Measurements from ENCODE around the gene ICAM2. TPM values are rescaled to one million over a fixed set of nuclear protein-coding genes. Genes with fewer than 3 reads are reported as not detected.
"Not testable (repeated sequence)": the region's sequence is repeated elsewhere in the genome, so short reads cannot be mapped to it uniquely, and the experiment has no call there.

ICAM2 gene
- total RNA-seq, 1 experiment from 2014 or later = 4.4 TPM

- Histone ChIP-seq H3K27ac (ENCODE audit: low read length) (no peak overlapping the region), H3K27me3 (ENCODE audit: low read length) (no peaks in the 10 kb centered on the region), H4K20me1 (ENCODE audit: insufficient read depth, low read depth, low read length) (no peaks in the 10 kb centered on the region), H2AFZ (ENCODE audit: low read length) (no peak overlapping the region), H3K4me3 (ENCODE audit: low read length) (no peak overlapping the region), H3K36me3 (ENCODE audit: insufficient read depth, low read length) (no peaks in the 10 kb centered on the region), H3K9me2 (replicated peaks; ENCODE audit: insufficient read depth, low read length) (no peaks in the 10 kb centered on the region), H3K4me1 (ENCODE audit: low read length) (peaks cover 10% of the 10 kb centered on the region), H3K79me2 (ENCODE audit: low read length) (no peaks in the 10 kb centered on the region), H3K4me2 (ENCODE audit: low read depth, low read length, poor library complexity, severe bottlenecking) (no peak overlapping the region), H3K9ac (ENCODE audit: low read length) (no peak overlapping the region), H3K9me3 (ENCODE audit: low read length) (no peaks in the 10 kb centered on the region)
- DNase-seq = no peak
Observed at GRCh38 chr17:64015447-64015846, 5.0 kb downstream of the ICAM2 start.

GRCh38 chr17:64009571-64010402, 10.6 kb downstream of the ICAM2 start:
- Histone ChIP-seq H2AFZ (ENCODE audit: low read length) (no peak overlapping the region), H3K4me3 (ENCODE audit: low read length) (no peak overlapping the region), H4K20me1 (ENCODE audit: insufficient read depth, low read depth, low read length) (no peaks in the 10 kb centered on the region), H3K9ac (ENCODE audit: low read length) (no peak overlapping the region), H3K4me1 (ENCODE audit: low read length) (no peaks in the 10 kb centered on the region), H3K27me3 (ENCODE audit: low read length) (no peaks in the 10 kb centered on the region), H3K79me2 (ENCODE audit: low read length) (no peaks in the 10 kb centered on the region), H3K27ac (ENCODE audit: low read length) (no peak overlapping the region), H3K4me2 (ENCODE audit: low read depth, low read length, poor library complexity, severe bottlenecking) (no peak overlapping the region), H3K36me3 (ENCODE audit: insufficient read depth, low read length) (no peaks in the 10 kb centered on the region), H3K9me2 (replicated peaks; ENCODE audit: insufficient read depth, low read length) (no peaks in the 10 kb centered on the region), H3K9me3 (ENCODE audit: low read length) (no peaks in the 10 kb centered on the region)
- DNase-seq = no peak

- H3K4me2 ChIP-seq (ENCODE audit: low read depth, low read length, poor library complexity, severe bottlenecking) = no peak overlapping the region
- H3K4me1 ChIP-seq (ENCODE audit: low read length) = no peaks in the 10 kb centered on the region
Observed at GRCh38 chr17:64008830-64009229, 11.6 kb downstream of the ICAM2 start.

GRCh38 chr17:64008346-64008745, 12.1 kb downstream of the ICAM2 start:
- no peak overlapping the region for H3K4me3 ChIP-seq (ENCODE audit: low read length)
- H3K4me2 ChIP-seq (ENCODE audit: low read depth, low read length, poor library complexity, severe bottlenecking) = no peak overlapping the region
- DNase-seq = no peak
- no peaks in the 10 kb centered on the region for H4K20me1 ChIP-seq (ENCODE audit: insufficient read depth, low read depth, low read length)
- H3K9me2 ChIP-seq (replicated peaks; ENCODE audit: insufficient read depth, low read length) = no peaks in the 10 kb centered on the region
- H3K4me1 ChIP-seq (ENCODE audit: low read length) = no peaks in the 10 kb centered on the region
- no peaks in the 10 kb centered on the region for H3K27me3 ChIP-seq (ENCODE audit: low read length)
- H3K9me3 ChIP-seq (ENCODE audit: low read length) = no peaks in the 10 kb centered on the region
- H3K9ac ChIP-seq (ENCODE audit: low read length) = no peak overlapping the region
- H3K36me3 ChIP-seq (ENCODE audit: insufficient read depth, low read length) = no peaks in the 10 kb centered on the region
- no peaks in the 10 kb centered on the region for H3K79me2 ChIP-seq (ENCODE audit: low read length)
- no peak overlapping the region for H2AFZ ChIP-seq (ENCODE audit: low read length)
- H3K27ac ChIP-seq (ENCODE audit: low read length) = no peak overlapping the region

More at GRCh38 chr17:64008830-64009229, 11.6 kb downstream of the ICAM2 start:
- Histone ChIP-seq H3K9ac (ENCODE audit: low read length) (no peak overlapping the region), H3K4me3 (ENCODE audit: low read length) (no peak overlapping the region), H3K36me3 (ENCODE audit: insufficient read depth, low read length) (no peaks in the 10 kb centered on the region), H2AFZ (ENCODE audit: low read length) (no peak overlapping the region), H3K79me2 (ENCODE audit: low read length) (no peaks in the 10 kb centered on the region), H3K27ac (ENCODE audit: low read length) (no peak overlapping the region), H3K9me3 (ENCODE audit: low read length) (no peaks in the 10 kb centered on the region), H3K9me2 (replicated peaks; ENCODE audit: insufficient read depth, low read length) (no peaks in the 10 kb centered on the region), H4K20me1 (ENCODE audit: insufficient read depth, low read depth, low read length) (no peaks in the 10 kb centered on the region), H3K27me3 (ENCODE audit: low read length) (no peaks in the 10 kb centered on the region)
- DNase-seq = no peak

- no peaks in the 10 kb centered on the region for H3K9me3 ChIP-seq (ENCODE audit: low read length)
- H3K9ac ChIP-seq (ENCODE audit: low read length) = no peak overlapping the region
- no peak overlapping the region for H3K4me2 ChIP-seq (ENCODE audit: low read depth, low read length, poor library complexity, severe bottlenecking)
- no peaks in the 10 kb centered on the region for H3K79me2 ChIP-seq (ENCODE audit: low read length)
- H3K4me1 ChIP-seq (ENCODE audit: low read length) = no peaks in the 10 kb centered on the region
- no peak for DNase-seq
- H3K9me2 ChIP-seq (replicated peaks; ENCODE audit: insufficient read depth, low read length) = no peaks in the 10 kb centered on the region
- no peak overlapping the region for H3K4me3 ChIP-seq (ENCODE audit: low read length)
- H3K36me3 ChIP-seq (ENCODE audit: insufficient read depth, low read length) = no peaks in the 10 kb centered on the region
- H2AFZ ChIP-seq (ENCODE audit: low read length) = no peak overlapping the region
- H3K27me3 ChIP-seq (ENCODE audit: low read length) = no peaks in the 10 kb centered on the region
- H3K27ac ChIP-seq (ENCODE audit: low read length) = no peak overlapping the region
- H4K20me1 ChIP-seq (ENCODE audit: insufficient read depth, low read depth, low read length) = no peaks in the 10 kb centered on the region
Observed at GRCh38 chr17:64007838-64008282, 12.6 kb downstream of the ICAM2 start.

GRCh38 chr17:64007089-64007837, 13.2 kb downstream of the ICAM2 start:
- not testable (repeated sequence) for H3K27me3 ChIP-seq (ENCODE audit: low read length); H2AFZ ChIP-seq (ENCODE audit: low read length); H3K4me2 ChIP-seq (ENCODE audit: low read depth, low read length, poor library complexity, severe bottlenecking); H3K9ac ChIP-seq (ENCODE audit: low read length); H3K4me3 ChIP-seq (ENCODE audit: low read length); H3K9me3 ChIP-seq (ENCODE audit: low read length); H3K27ac ChIP-seq (ENCODE audit: low read length); H4K20me1 ChIP-seq (ENCODE audit: insufficient read depth, low read depth, low read length); H3K9me2 ChIP-seq (replicated peaks; ENCODE audit: insufficient read depth, low read length); DNase-seq; H3K4me1 ChIP-seq (ENCODE audit: low read length); H3K36me3 ChIP-seq (ENCODE audit: insufficient read depth, low read length); H3K79me2 ChIP-seq (ENCODE audit: low read length)

- Histone ChIP-seq H3K27me3 (ENCODE audit: low read length) (no peaks in the 10 kb centered on the region), H3K9ac (ENCODE audit: low read length) (no peak overlapping the region), H2AFZ (ENCODE audit: low read length) (no peak overlapping the region)
Observed at GRCh38 chr17:64006361-64007088, 13.9 kb downstream of the ICAM2 start.

GRCh38 chr17:64005734-64006167, 14.7 kb downstream of the ICAM2 start:
- Histone ChIP-seq H3K9ac (ENCODE audit: low read length) (no peak overlapping the region), H3K9me3 (ENCODE audit: low read length) (no peaks in the 10 kb centered on the region), H3K9me2 (replicated peaks; ENCODE audit: insufficient read depth, low read length) (no peaks in the 10 kb centered on the region), H3K27ac (ENCODE audit: low read length) (no peak overlapping the region), H4K20me1 (ENCODE audit: insufficient read depth, low read depth, low read length) (no peaks in the 10 kb centered on the region), H2AFZ (ENCODE audit: low read length) (no peak overlapping the region), H3K36me3 (ENCODE audit: insufficient read depth, low read length) (no peaks in the 10 kb centered on the region), H3K4me3 (ENCODE audit: low read length) (no peak overlapping the region), H3K79me2 (ENCODE audit: low read length) (no peaks in the 10 kb centered on the region), H3K4me2 (ENCODE audit: low read depth, low read length, poor library complexity, severe bottlenecking) (no peak overlapping the region), H3K4me1 (ENCODE audit: low read length) (no peaks in the 10 kb centered on the region), H3K27me3 (ENCODE audit: low read length) (no peaks in the 10 kb centered on the region)
- DNase-seq = no peak

More at GRCh38 chr17:64006361-64007088, 13.9 kb downstream of the ICAM2 start:
- Histone ChIP-seq H3K4me3 (ENCODE audit: low read length) (no peak overlapping the region), H3K9me3 (ENCODE audit: low read length) (no peaks in the 10 kb centered on the region), H3K79me2 (ENCODE audit: low read length) (no peaks in the 10 kb centered on the region), H3K4me2 (ENCODE audit: low read depth, low read length, poor library complexity, severe bottlenecking) (no peak overlapping the region), H4K20me1 (ENCODE audit: insufficient read depth, low read depth, low read length) (no peaks in the 10 kb centered on the region), H3K27ac (ENCODE audit: low read length) (no peak overlapping the region), H3K4me1 (ENCODE audit: low read length) (no peaks in the 10 kb centered on the region), H3K36me3 (ENCODE audit: insufficient read depth, low read length) (no peaks in the 10 kb centered on the region), H3K9me2 (replicated peaks; ENCODE audit: insufficient read depth, low read length) (no peaks in the 10 kb centered on the region)
- no peak for DNase-seq

Measured in Karpas-422 (cell line).